Neuronal stem cell (in vitro differentiated cells): ENCODE measurements around the gene ALDH7A1. TPM values are rescaled to one million over a fixed set of nuclear protein-coding genes. Genes with fewer than 3 reads are reported as not detected.
A peak's percentile ranks its signal among the peaks of the same experiment; 100 is the strongest.

Experiments
- DNase-seq: peaks from one replicate; pipeline ENCODE4 v3.0.0-alpha.2; 2013; ENCODE audit warnings: low spot score
- H2AFZ ChIP-seq: one replicate; pipeline ENCODE4 v1.6.1; 2013; ENCODE audit warnings: mild to moderate bottlenecking, low read length, inconsistent platforms
- H2AK5ac ChIP-seq: 2 replicates; pipeline ENCODE4 v1.6.1; 2013; ENCODE audit warnings: low read depth, mild to moderate bottlenecking, inconsistent platforms, low read length, moderate library complexity, mixed read lengths
- H2BK120ac ChIP-seq: 2 replicates; pipeline ENCODE4 v1.6.1; 2013; ENCODE audit warnings: low read depth, mild to moderate bottlenecking, inconsistent platforms, low read length, moderate library complexity, mixed read lengths
- H2BK12ac ChIP-seq: one replicate; pipeline ENCODE4 v1.6.1; 2013; ENCODE audit warnings: low read length, inconsistent platforms
- H2BK15ac ChIP-seq: 2 replicates; pipeline ENCODE4 v1.6.1; 2013; ENCODE audit warnings: mild to moderate bottlenecking, low read length, inconsistent platforms, mixed read lengths
- H2BK5ac ChIP-seq: one replicate; pipeline ENCODE4 v1.6.1; 2013; ENCODE audit warnings: inconsistent platforms, mild to moderate bottlenecking, low read length, moderate library complexity
- H3K14ac ChIP-seq: one replicate; pipeline ENCODE4 v1.6.1; 2013; ENCODE audit warnings: low read length, inconsistent platforms
- H3K18ac ChIP-seq: 2 replicates; pipeline ENCODE4 v1.6.1; 2013; ENCODE audit warnings: low read length, inconsistent platforms
- H3K23ac ChIP-seq: 2 replicates; pipeline ENCODE4 v1.6.1; 2013; ENCODE audit warnings: low read depth, mild to moderate bottlenecking, mixed read lengths, low read length, inconsistent platforms; ENCODE audit not compliant: poor library complexity
- H3K27ac ChIP-seq: replicated peaks from 3 replicates; pipeline ENCODE4 v1.5.1; 2013; ENCODE audit warnings: low read length, inconsistent platforms
- H3K27me3 ChIP-seq, 3 experiments: 2 replicates each; pipeline ENCODE4 v1.6.1; 2013; ENCODE audit warnings: low read length in 3 of 3, mild to moderate bottlenecking in 2 of 3, inconsistent platforms in 1 of 3, low read depth in 1 of 3, mixed read lengths in 1 of 3, moderate library complexity in 1 of 3; ENCODE audit not compliant: control insufficient read depth in 3 of 3, insufficient read depth in 3 of 3
- H3K36me3 ChIP-seq, 2 donors: replicated peaks in 1 of 2; 2 replicates each; pipeline ENCODE4 v1.6.1; 2013; ENCODE audit warnings: low read length in 2 of 2; ENCODE audit not compliant: control insufficient read depth in 2 of 2, insufficient read depth in 2 of 2
- H3K4ac ChIP-seq: 2 replicates; pipeline ENCODE4 v1.6.1; 2013; ENCODE audit warnings: inconsistent platforms, mild to moderate bottlenecking, low read length, moderate library complexity
- H3K4me1 ChIP-seq, 2 donors: 1 replicate in 1 of 2; 2 replicates in 1 of 2; pipeline ENCODE4 v1.6.1; 2013; ENCODE audit warnings: low read length in 2 of 2, low read depth in 1 of 2; ENCODE audit not compliant: control insufficient read depth in 2 of 2, insufficient read depth in 1 of 2
- H3K4me2 ChIP-seq: one replicate; pipeline ENCODE4 v1.6.1; 2013; ENCODE audit warnings: mild to moderate bottlenecking, low read length, inconsistent platforms; ENCODE audit not compliant: insufficient read depth, poor library complexity, severe bottlenecking
- H3K4me3 ChIP-seq, 2 donors: 2 replicates each; pipeline ENCODE4 v1.5.1; 2013; ENCODE audit warnings: low read length in 2 of 2, mild to moderate bottlenecking in 2 of 2, inconsistent platforms in 1 of 2, moderate library complexity in 1 of 2
- H3K79me1 ChIP-seq: one replicate; pipeline ENCODE4 v1.6.1; 2013; ENCODE audit warnings: low read depth, mild to moderate bottlenecking, inconsistent platforms, low read length, moderate library complexity
- H3K9ac ChIP-seq: one replicate; pipeline ENCODE4 v1.6.1; 2013; ENCODE audit warnings: mild to moderate bottlenecking, low read depth, low read length, inconsistent platforms; ENCODE audit not compliant: poor library complexity
- H3K9me3 ChIP-seq, 2 donors: replicated peaks in 1 of 2; 2 replicates each; pipeline versions ENCODE3 to v1.6.1; 2013; ENCODE audit warnings: low read length in 2 of 2, mild to moderate bottlenecking in 2 of 2, inconsistent platforms in 1 of 2, low read depth in 1 of 2, mixed read lengths in 1 of 2, moderate library complexity in 1 of 2; ENCODE audit not compliant: control insufficient read depth in 2 of 2, insufficient read depth in 1 of 2
- H4K8ac ChIP-seq: one replicate; pipeline ENCODE4 v1.6.1; 2013; ENCODE audit warnings: low read depth, mild to moderate bottlenecking, inconsistent platforms, low read length, moderate library complexity
- H4K91ac ChIP-seq: one replicate; pipeline ENCODE4 v1.6.1; 2013; ENCODE audit warnings: low read length, low read depth, mild to moderate bottlenecking, inconsistent platforms; ENCODE audit not compliant: poor library complexity
- WGBS, 2 donors: extraction: QIAGEN DNeasy Blood & Tissue Kit; methylation state at CpG; one replicate each; pipeline ENCODE4 v1.1.7; 2013; ENCODE audit warnings: missing lambda C conversion rate in 2 of 2, mixed read lengths in 1 of 2; ENCODE audit not compliant: insufficient read length in 2 of 2, insufficient replicate concordance in 1 of 2; ENCODE audit errors: extremely low coverage in 2 of 2; 5-methylcytosine and 5-hydroxymethylcytosine counted together
- polyA plus RNA-seq, 2 experiments: library from polyadenylated mRNA; stranded (reverse); fragments of 200-250 nt; gene quantifications; one replicate each; pipeline ENCODE4 v1.2.3, GENCODE V29; 2013

Gene ALDH7A1
- polyA plus RNA-seq (2013, experiment 1 of 2): 126 TPM
- polyA plus RNA-seq (2013, experiment 2 of 2): 128 TPM

GRCh38 chr5:126594748-126595485 is at the start of gene ALDH7A1:
Gene ALDH7A1, minus strand, starts transcription at chr5:126595219. Its CDS starts 21 bp downstream, at chr5:126595198.
- H3K9ac ChIP-seq: peak within 1 kb of the TSS; percentile 71
- H3K4me2 ChIP-seq: peak within 1 kb of the TSS; percentile 78
- H4K91ac ChIP-seq: no peak within 1 kb of the TSS
- H2AK5ac ChIP-seq: no peak within 1 kb of the TSS
- peaks cover under 1% of the 10 kb centered on the region for H3K79me1 ChIP-seq
- DNase-seq: peak; percentile 90
- peak within 1 kb of the TSS; percentile 88 for H3K27ac ChIP-seq
- peaks cover 0 to 4% of the 10 kb centered on the region in 2 donors for H3K4me1 ChIP-seq
- no peak within 1 kb of the TSS for H3K14ac ChIP-seq
- no CpG with 5 or more reads among the region's 44 CpGs for WGBS, 2 donors
- peak within 1 kb of the TSS; percentile 99 for H3K18ac ChIP-seq
- peak within 1 kb of the TSS; percentile 83 to 97 for H3K4me3 ChIP-seq
- H2AFZ ChIP-seq: peak within 1 kb of the TSS; percentile 90
- no peaks in the 10 kb centered on the region for H3K27me3 ChIP-seq
- H3K9me3 ChIP-seq: peaks cover 0 to 15% of the 10 kb centered on the region in 2 donors
- H3K4ac ChIP-seq: peak within 1 kb of the TSS; percentile 91
- H3K36me3 ChIP-seq: peaks cover 6 to 33% of the 10 kb centered on the region in 2 donors
- no peak within 1 kb of the TSS for H2BK15ac ChIP-seq
- peak within 1 kb of the TSS; percentile 99 for H3K23ac ChIP-seq
- no peak within 1 kb of the TSS for H2BK5ac ChIP-seq
- no peak within 1 kb of the TSS for H2BK120ac ChIP-seq
- H2BK12ac ChIP-seq: no peak within 1 kb of the TSS
- no peak within 1 kb of the TSS for H4K8ac ChIP-seq

GRCh38 chr5:126641387-126641786 is 46.4 kb upstream of the ALDH7A1 start:
- no CpG with 5 or more reads among the region's 5 CpGs for WGBS, 2 donors
- Histone ChIP-seq H2BK15ac (no peak overlapping the region), H3K4me1 (no peaks in the 10 kb centered on the region), H3K27me3 (no peaks in the 10 kb centered on the region), H4K91ac (no peak overlapping the region), H3K4me3 (no peak overlapping the region), H3K14ac (no peak overlapping the region), H3K79me1 (no peaks in the 10 kb centered on the region), H3K18ac (no peak overlapping the region), H3K4ac (no peak overlapping the region), H2BK12ac (no peak overlapping the region), H3K9me3 (peaks cover 2 to 10% of the 10 kb centered on the region in 2 donors), H3K36me3 (no peaks in the 10 kb centered on the region), H2BK120ac (no peak overlapping the region), H4K8ac (no peak overlapping the region), H3K27ac (no peak overlapping the region), H3K23ac (no peak overlapping the region), H3K4me2 (no peak overlapping the region), H2AK5ac (no peak overlapping the region), H2AFZ (no peak overlapping the region), H2BK5ac (no peak overlapping the region), H3K9ac (no peak overlapping the region)
- DNase-seq: no peak

GRCh38 chr5:126640866-126641265 is 45.8 kb upstream of the ALDH7A1 start:
- no peak overlapping the region for H4K91ac ChIP-seq
- no peaks in the 10 kb centered on the region for H3K79me1 ChIP-seq
- no peak overlapping the region for H3K14ac ChIP-seq
- no peaks in the 10 kb centered on the region for H3K27me3 ChIP-seq
- no peak overlapping the region for H2BK5ac ChIP-seq
- H2BK15ac ChIP-seq: no peak overlapping the region
- no peak overlapping the region for H2BK12ac ChIP-seq
- no CpG with 5 or more reads among the region's 1 CpG for WGBS, 2 donors
- no peaks in the 10 kb centered on the region for H3K36me3 ChIP-seq
- H3K4me2 ChIP-seq: no peak overlapping the region
- DNase-seq: no peak
- H2BK120ac ChIP-seq: no peak overlapping the region
- H2AK5ac ChIP-seq: no peak overlapping the region
- no peak overlapping the region for H3K23ac ChIP-seq
- H2AFZ ChIP-seq: no peak overlapping the region
- no peak overlapping the region for H4K8ac ChIP-seq
- H3K4me3 ChIP-seq: no peak overlapping the region
- H3K4ac ChIP-seq: no peak overlapping the region
- H3K4me1 ChIP-seq: no peaks in the 10 kb centered on the region
- no peak overlapping the region for H3K9ac ChIP-seq
- H3K9me3 ChIP-seq: peaks cover 2 to 10% of the 10 kb centered on the region in 2 donors
- no peak overlapping the region for H3K27ac ChIP-seq
- H3K18ac ChIP-seq: no peak overlapping the region

GRCh38 chr5:126636956-126637355 is 41.9 kb upstream of the ALDH7A1 start:
- Histone ChIP-seq H2AK5ac (no peak overlapping the region), H3K27ac (no peak overlapping the region), H3K4ac (no peak overlapping the region), H4K8ac (no peak overlapping the region), H3K9me3 (no peaks in the 10 kb centered on the region), H3K4me2 (no peak overlapping the region), H2BK5ac (no peak overlapping the region), H3K4me1 (no peaks in the 10 kb centered on the region), H2BK120ac (no peak overlapping the region), H3K23ac (no peak overlapping the region), H3K14ac (no peak overlapping the region), H4K91ac (no peak overlapping the region), H3K27me3 (no peaks in the 10 kb centered on the region), H3K9ac (no peak overlapping the region), H3K79me1 (no peaks in the 10 kb centered on the region), H2BK12ac (no peak overlapping the region), H2BK15ac (no peak overlapping the region), H3K36me3 (no peaks in the 10 kb centered on the region), H2AFZ (no peak overlapping the region), H3K4me3 (no peak overlapping the region), H3K18ac (no peak overlapping the region)
- WGBS, 2 donors: no CpG with 5 or more reads among the region's 1 CpG
- DNase-seq: no peak
